Forelimb muscle (tissue), 1 donor: ENCODE measurements around the gene CHEK1. TPM values are rescaled to one million over a fixed set of nuclear protein-coding genes. Genes with fewer than 3 reads are reported as not detected.

ENCODE experiments used
- DNase-seq: peaks from one replicate; pipeline ENCODE4 v3.0.0-alpha.2; 2013; ENCODE audit warnings: low read depth
- polyA plus RNA-seq: library from polyadenylated mRNA; unstranded; fragments of 120-200 nt; gene quantifications from one replicate; pipeline ENCODE4 v1.2.1, GENCODE V29; 2013; ENCODE audit not compliant: insufficient read length

Gene CHEK1
- polyA plus RNA-seq, 1 donor: 8.6 TPM

DNA sequence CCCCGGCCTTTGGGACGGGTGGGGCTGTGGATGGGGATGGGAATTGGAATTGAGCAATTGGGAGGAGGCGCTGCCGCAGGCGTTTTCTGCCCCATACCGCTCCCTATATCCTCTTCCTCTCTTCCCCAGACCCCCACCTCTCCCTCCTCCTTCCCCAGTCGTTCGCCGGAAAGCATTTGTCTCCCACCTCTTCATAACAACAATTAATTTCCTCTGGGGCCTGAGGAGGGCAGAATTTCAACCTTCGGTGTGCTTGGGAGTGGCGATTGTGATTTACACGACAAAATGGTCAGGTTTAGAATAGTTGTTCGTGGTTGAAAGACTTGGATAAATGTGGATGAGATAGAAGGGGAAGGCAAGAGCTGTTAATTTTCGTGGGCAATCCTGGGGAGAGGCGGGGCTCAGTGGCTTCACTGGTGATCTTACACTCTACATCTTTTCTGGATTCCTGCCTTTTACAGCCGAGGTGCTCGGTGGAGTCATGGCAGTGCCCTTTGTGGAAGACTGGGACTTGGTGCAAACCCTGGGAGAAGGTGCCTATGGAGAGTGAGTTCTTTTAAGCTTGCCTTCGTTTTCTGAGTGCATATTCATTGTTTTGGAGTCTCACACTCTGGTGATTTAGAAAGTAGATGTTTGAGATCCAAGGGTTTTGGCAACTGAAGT is 1.5 kb downstream of the CHEK1 start:
- DNase-seq: no peak

DNA sequence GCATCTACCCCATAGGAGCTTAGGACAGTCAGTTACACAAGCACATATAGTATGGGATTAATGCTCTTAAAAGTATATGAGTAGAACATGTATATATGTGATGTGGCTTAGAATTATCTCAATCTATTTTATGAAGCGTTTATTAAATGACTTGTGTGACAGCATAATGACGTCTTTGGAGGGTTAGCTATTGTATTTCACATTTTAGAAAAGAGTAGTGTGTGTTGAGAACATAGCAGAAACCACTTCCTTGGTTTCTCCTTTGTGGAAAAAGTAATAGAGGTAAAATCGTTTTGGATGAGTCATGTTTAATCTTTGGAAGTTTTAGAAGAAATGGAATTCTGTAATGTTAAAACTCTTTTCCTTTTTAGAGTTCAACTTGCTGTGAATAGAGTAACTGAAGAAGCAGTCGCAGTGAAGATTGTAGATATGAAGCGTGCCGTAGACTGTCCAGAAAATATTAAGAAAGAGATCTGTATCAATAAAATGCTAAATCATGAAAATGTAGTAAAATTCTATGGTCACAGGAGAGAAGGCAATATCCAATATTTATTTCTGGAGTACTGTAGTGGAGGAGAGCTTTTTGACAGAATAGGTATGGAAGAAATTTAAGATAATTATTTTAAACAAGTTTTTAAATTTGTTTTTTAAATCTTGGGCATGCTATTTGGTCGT is 2.4 kb downstream of the CHEK1 start:
- no peak for DNase-seq

DNA sequence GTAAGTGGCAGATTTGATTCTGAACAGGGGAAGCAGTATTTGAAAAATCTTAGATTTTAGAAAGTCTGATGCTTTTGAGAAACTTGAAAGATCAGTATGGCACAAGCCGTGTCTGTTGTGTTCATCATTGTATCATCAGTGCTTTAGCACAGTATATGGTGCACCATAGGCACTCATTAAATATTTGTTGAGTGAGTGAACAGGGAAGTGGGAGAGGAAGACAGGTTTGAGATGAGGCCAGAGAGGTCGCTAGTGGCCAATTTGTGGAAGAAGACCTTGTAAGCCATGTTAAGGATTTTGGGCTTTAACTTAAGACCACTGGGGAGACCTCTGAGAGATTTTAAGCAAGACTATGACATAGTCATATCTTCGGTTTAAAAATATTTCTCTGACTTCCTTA is 12.9 kb downstream of the CHEK1 start:
- no peak for DNase-seq

DNA sequence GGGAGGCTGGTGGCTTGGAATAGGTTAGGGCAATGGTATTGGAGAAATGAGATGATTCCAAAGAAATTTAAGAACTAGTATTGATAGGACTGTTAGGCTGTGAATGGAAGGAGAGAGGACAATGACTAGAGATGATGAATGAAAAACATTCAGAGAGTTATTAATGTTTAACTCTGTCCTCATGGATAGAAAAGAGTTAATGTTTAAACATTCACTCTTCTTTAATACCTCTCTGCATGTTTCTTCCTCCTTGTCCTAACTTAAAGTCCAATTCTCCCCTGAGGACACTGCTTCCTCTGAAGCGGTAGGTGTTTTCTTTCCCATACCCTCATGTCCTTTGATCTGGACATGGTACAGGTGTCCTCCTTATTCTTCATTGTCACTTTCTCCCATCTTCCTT is 13.4 kb downstream of the CHEK1 start:
- DNase-seq: no peak

DNA sequence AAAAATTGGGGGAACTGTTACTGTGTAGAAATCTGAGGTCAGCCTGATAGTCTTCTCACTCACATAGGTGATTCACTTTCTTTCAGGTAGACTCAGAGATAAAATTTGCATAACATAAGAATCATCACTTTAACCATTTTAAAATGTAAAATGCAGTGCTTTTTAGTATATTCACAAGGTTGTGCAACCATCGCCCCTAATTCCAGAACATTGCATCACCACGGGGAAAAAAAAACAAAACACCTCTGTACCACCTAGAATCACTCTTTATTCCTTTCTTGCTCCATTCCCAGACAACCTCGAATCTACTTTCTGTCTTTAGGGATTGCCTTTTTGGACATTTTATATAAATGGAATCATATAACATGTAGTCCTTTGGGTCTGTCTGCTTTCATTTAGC is 20.9 kb downstream of the CHEK1 start:
- no peak for DNase-seq

DNA sequence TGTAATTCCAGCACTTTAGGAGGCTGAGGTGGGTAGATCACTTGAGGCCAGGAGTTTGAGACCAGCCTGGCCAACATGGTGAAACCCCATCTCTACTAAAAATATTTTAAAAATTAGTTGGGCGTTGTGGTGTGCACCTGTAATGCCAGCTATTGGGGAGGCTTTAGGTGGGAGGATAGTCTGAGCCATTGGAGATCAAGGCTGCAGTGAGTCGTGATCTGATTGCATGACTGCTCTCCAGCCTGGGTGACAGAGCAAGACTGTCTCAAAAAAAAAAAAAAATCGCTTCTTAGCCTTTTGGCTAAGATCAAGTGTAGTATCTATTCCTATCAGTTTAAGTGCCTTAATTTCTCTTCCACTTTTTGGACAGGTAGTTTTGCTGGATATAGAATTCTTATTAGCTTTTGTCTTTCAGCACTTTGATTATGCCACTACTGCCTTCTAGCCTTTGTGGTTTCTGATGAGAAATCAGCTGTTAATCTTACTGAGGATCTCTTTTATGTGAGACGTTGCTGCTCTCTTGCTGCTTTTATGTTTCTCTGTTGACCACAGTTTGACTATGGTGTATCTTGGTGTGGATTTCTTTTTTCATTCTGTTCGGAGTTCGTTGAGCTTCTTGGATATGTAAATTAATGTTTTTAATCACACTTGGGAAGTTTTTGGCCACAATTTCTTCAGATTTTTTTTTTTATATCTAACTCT is 24.7 kb downstream of the CHEK1 start:
- no peak for DNase-seq

DNA sequence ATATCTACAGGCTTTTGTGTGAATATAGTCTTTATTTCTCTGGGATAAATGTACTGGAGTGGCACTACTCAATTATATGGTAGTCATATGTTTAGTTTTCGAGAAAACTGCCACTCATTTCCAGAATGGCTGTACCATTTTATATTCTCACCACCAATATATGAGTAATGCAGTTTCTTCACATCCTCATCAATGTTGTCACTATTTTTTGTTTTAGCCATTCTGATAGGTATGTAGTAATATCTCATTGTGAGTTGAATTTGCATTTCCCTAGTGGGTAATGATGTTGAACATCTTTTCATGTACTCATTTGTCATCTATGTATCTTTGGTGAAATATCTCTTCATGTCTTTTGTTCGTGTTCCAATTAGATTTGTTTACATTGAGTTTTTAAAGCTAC is 37.7 kb downstream of the CHEK1 start:
- DNase-seq: no peak

DNA sequence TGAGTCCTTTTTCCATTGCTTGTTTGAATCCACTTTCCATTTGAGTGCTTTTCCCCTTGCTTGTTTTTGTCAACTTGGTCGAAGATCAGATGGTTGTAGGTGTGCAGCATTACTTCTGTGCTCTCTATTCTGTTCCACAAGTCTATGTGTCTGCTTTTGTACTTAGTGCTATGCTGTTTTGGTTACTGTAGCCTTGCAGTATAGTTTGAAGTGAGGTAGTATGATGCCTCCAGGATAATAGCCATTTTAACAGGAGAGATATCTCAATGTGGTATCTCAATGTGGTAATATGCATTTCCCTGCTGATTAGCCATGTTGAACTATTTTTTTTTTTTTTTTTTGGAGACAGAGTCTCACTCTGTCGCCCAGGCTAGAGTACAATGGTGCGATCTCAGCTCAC is 38.9 kb downstream of the CHEK1 start:
- no peak for DNase-seq

DNA sequence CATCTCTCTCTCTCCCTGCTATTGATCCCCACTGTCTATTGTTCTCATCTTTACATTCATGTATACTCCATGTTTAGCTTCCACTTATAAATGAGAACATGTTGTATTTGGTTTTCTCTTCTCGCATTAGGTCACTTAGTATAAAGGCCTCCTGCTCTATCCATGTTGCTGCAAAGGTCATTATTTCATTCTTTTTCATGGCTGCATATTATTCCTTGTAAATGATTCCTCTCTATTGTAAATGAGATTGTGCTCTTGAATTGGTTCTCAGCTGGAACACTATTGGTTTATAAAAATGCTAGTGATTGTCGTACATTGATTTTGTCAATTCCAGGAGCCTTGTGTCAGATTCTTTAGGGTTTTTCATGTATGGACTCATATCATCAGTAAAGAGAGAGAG is 42.2 kb downstream of the CHEK1 start:
- no peak for DNase-seq

DNA sequence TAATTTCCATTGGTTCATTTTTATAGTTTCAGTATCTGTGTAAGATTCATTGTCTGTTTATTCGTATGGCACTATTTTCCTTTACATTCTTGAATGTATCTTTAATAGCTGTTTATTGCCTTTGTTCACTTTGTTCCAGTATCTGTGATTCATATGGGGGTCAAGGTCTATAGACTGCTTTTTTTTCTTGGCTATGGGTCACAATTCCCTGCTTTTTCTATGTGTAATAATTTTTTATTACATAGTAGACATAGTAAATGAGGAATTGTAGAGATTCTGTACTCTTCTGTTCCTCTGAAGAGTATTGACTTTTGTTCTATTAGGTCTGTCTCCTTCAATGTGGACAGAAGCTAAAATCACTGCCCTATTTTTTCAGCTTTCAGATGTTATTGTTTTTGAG is 45.2 kb downstream of the CHEK1 start:
- no peak for DNase-seq

DNA sequence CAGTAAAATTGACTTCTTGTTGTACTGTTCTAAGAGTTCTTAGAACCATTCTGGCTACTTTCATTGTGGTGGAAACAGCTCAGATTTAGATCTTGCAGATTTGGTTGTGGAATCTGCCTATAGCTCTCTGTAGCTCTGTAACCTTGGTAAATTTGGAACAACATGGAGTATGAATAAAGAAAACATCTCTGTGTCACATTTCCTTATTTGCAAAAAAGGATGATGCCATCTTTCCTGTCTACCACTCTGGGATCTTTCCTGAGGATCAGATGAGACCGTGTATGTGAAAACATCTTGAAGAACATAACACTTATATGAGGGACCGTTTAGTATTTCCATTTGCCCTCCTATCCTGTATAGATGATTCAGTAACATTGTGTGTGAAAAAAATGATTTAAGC is 46.6 kb downstream of the CHEK1 start:
- no peak for DNase-seq

DNA sequence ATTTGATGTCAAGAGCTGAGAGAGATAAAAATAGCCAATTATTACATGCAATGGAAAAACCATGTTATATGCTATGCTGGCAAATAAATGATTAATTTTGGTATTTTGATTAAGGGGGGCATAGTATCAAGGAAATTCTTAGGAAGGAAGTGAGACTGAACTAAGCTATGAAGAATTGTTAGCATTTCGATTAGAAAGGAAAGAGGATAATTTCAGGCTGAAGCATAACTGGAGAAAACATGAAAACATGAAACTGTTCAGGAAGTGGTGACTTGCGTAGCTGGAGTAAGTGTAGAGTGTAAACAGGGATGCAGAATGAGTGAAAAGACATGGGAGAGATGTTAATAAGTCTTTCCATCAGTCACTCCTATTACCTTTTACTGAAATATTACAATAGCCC is 49.2 kb downstream of the CHEK1 start:
- DNase-seq: no peak

DNA sequence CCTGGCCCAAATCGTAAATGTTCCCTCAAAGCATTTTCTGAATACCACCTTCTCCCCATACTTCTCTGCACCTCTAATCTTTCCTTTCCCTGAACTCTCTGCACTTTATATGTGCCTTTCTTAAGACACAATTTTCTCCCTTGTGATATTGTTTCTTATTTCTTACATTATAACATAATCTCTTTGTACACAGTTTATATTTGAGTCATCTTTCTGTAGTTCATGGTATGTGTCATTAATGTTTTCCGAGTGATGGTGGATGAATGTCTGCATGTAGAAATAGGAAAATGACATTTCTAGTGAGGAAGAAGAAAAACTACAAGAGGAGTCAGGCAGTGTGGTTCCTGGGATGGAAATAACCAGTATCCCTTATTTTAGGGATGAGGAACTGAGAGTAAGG is 50.2 kb downstream of the CHEK1 start:
- DNase-seq: no peak

DNA sequence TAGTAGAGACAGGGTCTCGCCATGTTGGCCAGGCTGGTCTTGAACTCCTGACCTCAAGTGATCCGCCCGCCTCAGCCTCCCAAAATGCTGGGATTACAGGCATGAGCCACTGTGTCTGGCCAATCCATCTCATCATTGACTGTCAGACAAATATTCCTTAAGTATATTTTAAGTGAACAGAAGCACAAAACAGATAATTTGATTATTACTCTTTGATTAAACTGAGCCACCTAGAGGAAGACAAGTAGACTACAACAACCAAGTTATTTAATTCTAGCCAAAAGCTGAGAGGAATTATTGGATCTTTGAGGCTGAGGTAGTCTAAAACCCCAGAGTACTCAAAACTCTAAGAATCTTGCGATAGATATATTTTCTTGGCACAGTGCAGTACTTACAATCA is 54.4 kb downstream of the CHEK1 start:
- no peak for DNase-seq

DNA sequence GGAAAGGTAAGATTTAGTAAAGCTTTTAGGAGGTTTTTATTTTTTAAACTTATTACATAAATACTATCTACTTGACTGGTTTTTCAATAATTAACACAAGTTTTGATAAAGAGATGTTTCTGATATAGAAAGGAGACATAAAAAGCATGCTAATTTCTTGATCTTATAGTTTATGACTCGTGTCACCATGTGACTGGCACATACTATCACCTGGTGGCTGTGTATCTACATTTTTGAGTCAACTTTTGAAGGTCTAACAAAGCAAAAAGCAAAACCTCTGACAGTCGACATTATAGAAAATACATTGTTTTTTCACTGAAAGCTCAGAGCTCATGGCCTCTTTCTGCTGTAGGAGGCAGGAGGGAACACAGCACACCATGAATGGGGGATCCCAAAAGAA is 54.9 kb downstream of the CHEK1 start:
- DNase-seq: no peak

DNA sequence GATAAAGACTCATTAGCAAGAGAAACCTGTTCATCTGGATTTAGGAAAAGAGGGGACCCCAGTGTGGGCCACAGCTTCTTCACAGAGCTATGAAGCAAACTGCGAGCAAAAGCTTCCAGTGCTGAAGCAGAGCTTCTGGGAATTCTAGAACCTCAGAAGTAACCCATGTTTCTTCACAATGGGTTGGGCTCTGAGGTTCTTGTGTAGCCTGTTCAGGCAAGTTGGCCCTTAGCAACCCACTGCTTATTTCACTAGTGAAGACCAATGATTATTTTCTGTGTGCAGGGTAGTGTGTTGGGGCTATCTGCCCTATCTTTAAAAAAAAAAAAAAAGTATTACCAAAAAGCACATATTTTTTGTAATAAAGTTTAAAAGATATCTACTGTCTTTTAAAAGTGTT is 55.8 kb downstream of the CHEK1 start, which contains the start of gene ACRV1:
TSS of gene ACRV1 (minus strand) at position 101 of the 400 bp plus-strand sequence. CDS start at position 34, 67 bp downstream.
- DNase-seq: no peak

DNA sequence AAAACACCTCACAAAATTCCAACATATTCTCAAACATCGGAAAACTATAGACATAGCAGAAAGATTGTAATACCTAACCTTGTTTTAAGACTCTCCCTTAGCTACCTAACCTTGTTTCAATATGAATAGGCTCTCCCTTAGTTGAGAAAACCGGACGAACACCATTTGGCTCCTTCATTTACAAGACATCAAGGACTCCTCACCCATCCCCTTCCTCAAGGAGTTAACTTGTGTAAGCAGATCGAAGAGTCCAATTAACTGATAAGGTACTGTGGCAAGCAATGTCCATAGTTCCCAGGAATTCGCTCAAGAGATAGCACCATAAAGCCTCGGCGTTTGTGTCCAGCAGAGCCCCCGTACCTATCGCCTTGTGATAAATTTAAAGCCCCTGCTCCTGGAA is 60.3 kb downstream of the CHEK1 start:
- DNase-seq: no peak

DNA sequence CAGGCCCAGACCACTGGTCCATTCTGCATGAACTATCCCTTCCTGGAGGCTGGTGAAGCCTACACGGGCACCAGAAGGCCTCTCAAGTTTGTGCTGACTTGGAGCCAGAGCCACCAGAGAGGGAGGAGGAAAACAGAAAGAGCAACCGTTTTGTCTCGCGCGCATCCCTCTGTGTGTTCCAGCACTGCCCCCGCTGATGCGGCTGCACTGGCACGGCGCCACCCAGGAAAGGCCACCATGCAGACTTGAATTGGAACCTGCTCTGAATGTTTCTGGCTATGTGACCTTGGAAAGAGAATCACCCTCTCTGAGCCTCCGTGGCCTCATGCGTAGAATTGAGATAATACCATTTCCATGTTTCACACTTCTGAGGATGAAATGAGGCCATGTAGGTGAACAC is 63.1 kb downstream of the CHEK1 start:
- DNase-seq: no peak

DNA sequence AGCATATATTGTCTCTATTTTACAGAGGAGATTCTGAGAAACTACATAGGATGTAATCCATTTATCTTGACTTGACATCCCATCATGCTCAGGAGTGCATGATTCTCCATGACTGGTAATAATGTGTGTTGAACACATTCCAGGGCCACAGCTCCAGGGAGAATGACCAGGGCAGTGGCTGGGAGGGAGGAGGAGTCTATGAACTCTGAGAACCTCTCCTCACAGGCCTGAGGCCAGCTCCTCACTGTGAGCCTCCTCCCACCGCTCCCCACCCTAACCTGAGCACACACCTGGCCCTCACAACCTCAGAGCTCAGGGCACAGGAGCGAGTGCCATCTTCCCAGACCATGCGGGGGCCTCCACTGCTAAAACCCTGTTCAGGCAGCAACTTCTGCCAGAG is 63.7 kb downstream of the CHEK1 start:
- no peak for DNase-seq

DNA sequence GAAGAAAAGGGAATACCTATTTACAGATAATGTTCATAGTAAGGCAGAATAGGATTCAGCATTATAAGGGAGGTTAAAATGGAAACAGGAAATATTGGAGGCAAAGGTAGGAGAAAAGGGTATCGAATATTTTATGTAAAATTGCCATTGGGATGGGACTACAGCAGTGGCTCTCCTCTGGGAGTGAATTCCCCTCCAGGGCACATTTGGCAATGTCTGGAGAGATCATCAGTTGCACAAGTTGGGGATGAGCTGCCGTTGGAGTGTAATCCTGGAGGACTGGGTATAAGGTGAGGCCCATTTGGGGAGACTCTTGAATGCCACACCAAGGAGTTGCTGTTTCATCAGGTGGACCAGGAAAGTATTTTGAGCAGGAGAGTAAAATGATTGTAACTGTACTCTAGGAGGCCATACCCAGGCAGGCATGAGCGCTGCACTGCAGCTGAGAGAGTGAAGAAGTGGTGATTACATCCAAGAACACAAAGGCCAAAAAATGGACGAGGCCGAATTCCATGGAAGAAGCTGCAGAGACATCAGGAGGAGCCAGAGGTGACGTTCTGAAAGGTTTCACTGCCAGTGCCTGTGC is 64.4 kb downstream of the CHEK1 start:
- DNase-seq: no peak

DNA sequence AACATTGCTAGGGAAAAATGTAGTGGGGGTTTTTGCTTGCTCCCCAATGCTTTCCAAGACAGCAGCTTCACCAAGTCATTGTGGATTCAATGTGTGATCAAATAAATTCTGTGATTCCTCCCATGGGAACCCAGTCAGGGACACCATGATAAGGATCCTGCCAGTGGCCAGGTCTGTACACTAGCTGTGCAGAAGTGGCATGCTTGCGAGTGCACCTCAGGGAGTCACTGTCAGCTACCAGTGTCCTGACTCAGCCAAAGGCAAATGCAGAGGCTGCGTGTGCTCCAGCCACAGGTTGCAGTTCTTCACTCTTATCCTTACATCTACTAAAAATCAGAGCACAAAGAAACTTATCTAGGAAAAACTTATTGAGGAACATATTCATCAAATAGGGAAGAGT is 65.0 kb downstream of the CHEK1 start:
- DNase-seq: no peak

DNA sequence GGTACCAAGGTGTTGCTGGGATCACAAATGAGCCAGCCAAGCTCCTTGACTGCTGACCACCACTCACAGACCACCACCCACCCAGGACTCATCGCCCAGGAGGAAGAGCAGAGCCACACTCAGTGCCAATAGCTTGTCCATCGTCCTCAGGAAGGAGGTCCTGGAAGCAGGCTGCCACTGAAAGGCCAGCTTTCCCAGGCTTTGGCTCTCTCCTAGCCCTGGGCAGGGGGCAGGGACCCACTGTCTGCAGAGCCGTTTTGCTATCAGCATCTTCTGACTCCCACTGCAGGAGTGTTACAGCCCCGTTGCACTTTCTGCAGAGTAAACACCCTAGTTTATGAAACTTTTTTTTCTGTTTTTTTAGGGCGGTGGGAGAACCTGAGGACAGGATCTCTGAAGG is 67.9 kb downstream of the CHEK1 start:
- DNase-seq: no peak

DNA sequence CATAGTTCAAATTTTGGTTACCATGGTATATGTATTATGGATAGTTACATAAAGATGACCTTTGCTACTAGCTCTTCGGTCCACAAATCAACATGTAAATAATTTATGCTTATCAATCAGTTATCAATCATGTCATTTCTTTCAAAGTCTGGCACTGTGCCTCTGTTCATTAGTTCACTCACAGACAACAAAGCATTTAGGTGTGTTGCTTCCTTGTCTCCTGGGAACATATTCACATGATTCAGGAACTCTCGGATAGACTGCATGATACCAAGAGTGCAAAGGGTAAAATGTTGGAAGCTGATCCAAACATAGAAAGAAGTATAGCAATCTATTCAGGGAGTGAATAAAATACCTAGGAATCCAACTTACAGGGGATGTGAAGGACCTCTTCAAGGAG is 70.0 kb downstream of the CHEK1 start:
- no peak for DNase-seq
